WTC11 (cell line): Measurements from ENCODE around the gene RAB3A.

Experiments used
- FOXJ3 ChIP-seq: sonication (generic); formaldehyde crosslinking; IDR thresholded peaks from 2 replicates; pipeline ENCODE4 v1.9.0; 2021; ENCODE audit warnings: missing genetic modification reagents, mild to moderate bottlenecking, borderline replicate concordance
- GRHL2 ChIP-seq: fragments of 250-450 bp; sonication (Bioruptor Pico); IDR thresholded peaks from 2 replicates; pipeline ENCODE4 v1.8.0; 2022; ENCODE audit warnings: mild to moderate bottlenecking, moderate library complexity; ENCODE audit not compliant: insufficient replicate concordance, severe bottlenecking
- TP53 ChIP-seq: sonication (generic); formaldehyde crosslinking; IDR thresholded peaks from 2 replicates; pipeline ENCODE4 v1.8.1; 2023; ENCODE audit warnings: mild to moderate bottlenecking, missing genetic modification reagents
- TF ChIP-seq, protein P1 (sequence below): sonication (generic); formaldehyde crosslinking; conservative IDR thresholded peaks from 2 replicates; pipeline ENCODE4 v1.8.1; 2022; ENCODE audit warnings: mild to moderate bottlenecking, missing genetic modification reagents
- TF ChIP-seq, protein P2 (sequence below): fragments of 200-600 bp; IDR thresholded peaks from 2 replicates; pipeline ENCODE4 v1.8.0; 2022; ENCODE audit warnings: antibody characterized with exemption
- TF ChIP-seq, protein P3 (sequence below): sonication (generic); formaldehyde crosslinking; IDR thresholded peaks from 2 replicates; pipeline ENCODE4 v1.8.1; 2022; ENCODE audit warnings: missing genetic modification reagents, borderline replicate concordance
- TF ChIP-seq, protein P4 (sequence below): sonication (generic); formaldehyde crosslinking; IDR thresholded peaks from 2 replicates; pipeline ENCODE4 v1.8.0; 2022; ENCODE audit warnings: mild to moderate bottlenecking, missing genetic modification reagents
- TF ChIP-seq, protein P5 (sequence below): sonication (generic); formaldehyde crosslinking; IDR thresholded peaks from 2 replicates; pipeline ENCODE4 v1.8.1; 2022; ENCODE audit warnings: low read depth, mild to moderate bottlenecking, moderate library complexity, missing genetic modification reagents, borderline replicate concordance
- TF ChIP-seq, protein P6 (sequence below): sonication (generic); formaldehyde crosslinking; IDR thresholded peaks from 2 replicates; pipeline ENCODE4 v1.8.0; 2022; ENCODE audit warnings: mild to moderate bottlenecking, missing genetic modification reagents
- TF ChIP-seq, protein P7 (sequence below): sonication (generic); formaldehyde crosslinking; IDR thresholded peaks from 2 replicates; pipeline ENCODE4 v1.8.1; 2022; ENCODE audit warnings: mild to moderate bottlenecking, moderate library complexity, missing genetic modification reagents

DNA sequence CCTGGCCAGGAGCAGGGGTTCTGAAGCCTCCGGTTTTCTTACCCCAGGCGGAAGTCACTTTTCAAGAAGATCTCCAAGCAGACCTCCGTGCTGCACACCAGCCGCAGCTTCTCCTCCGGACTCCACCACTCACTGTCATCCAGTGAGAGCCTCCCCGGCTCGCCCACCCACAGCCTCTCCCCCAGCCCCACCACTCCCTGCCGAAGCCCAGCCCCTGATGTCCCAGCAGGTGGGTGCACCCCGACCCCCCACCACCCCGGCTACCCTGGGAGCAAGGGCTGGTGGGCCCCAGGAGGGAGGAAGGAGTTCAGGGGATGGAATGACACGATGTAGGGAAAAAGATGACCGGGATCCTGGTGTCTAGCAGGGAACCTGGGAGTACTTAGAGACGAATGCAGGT is 56.4 kb downstream of the RAB3A start:
- TF ChIP-seq, protein P1, sequence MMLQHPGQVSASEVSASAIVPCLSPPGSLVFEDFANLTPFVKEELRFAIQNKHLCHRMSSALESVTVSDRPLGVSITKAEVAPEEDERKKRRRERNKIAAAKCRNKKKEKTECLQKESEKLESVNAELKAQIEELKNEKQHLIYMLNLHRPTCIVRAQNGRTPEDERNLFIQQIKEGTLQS, result no peak
- TF ChIP-seq, protein P2, sequence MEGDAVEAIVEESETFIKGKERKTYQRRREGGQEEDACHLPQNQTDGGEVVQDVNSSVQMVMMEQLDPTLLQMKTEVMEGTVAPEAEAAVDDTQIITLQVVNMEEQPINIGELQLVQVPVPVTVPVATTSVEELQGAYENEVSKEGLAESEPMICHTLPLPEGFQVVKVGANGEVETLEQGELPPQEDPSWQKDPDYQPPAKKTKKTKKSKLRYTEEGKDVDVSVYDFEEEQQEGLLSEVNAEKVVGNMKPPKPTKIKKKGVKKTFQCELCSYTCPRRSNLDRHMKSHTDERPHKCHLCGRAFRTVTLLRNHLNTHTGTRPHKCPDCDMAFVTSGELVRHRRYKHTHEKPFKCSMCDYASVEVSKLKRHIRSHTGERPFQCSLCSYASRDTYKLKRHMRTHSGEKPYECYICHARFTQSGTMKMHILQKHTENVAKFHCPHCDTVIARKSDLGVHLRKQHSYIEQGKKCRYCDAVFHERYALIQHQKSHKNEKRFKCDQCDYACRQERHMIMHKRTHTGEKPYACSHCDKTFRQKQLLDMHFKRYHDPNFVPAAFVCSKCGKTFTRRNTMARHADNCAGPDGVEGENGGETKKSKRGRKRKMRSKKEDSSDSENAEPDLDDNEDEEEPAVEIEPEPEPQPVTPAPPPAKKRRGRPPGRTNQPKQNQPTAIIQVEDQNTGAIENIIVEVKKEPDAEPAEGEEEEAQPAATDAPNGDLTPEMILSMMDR, result no peak
- no peak for TF ChIP-seq GRHL2
- TF ChIP-seq, protein P3, sequence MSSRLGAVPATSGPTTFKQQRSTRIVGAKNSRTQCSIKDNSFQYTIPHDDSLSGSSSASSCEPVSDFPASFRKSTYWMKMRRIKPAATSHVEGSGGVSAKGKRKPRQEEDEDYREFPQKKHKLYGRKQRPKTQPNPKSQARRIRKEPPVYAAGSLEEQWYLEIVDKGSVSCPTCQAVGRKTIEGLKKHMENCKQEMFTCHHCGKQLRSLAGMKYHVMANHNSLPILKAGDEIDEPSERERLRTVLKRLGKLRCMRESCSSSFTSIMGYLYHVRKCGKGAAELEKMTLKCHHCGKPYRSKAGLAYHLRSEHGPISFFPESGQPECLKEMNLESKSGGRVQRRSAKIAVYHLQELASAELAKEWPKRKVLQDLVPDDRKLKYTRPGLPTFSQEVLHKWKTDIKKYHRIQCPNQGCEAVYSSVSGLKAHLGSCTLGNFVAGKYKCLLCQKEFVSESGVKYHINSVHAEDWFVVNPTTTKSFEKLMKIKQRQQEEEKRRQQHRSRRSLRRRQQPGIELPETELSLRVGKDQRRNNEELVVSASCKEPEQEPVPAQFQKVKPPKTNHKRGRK (CRISPR knock-in tag), result no peak
- TF ChIP-seq, protein P4, sequence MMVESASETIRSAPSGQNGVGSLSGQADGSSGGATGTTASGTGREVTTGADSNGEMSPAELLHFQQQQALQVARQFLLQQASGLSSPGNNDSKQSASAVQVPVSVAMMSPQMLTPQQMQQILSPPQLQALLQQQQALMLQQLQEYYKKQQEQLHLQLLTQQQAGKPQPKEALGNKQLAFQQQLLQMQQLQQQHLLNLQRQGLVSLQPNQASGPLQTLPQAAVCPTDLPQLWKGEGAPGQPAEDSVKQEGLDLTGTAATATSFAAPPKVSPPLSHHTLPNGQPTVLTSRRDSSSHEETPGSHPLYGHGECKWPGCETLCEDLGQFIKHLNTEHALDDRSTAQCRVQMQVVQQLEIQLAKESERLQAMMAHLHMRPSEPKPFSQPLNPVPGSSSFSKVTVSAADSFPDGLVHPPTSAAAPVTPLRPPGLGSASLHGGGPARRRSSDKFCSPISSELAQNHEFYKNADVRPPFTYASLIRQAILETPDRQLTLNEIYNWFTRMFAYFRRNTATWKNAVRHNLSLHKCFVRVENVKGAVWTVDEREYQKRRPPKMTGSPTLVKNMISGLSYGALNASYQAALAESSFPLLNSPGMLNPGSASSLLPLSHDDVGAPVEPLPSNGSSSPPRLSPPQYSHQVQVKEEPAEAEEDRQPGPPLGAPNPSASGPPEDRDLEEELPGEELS (CRISPR knock-in tag), result no peak
- TF ChIP-seq TP53 (CRISPR knock-in tag), result no peak
- TF ChIP-seq, protein P5, sequence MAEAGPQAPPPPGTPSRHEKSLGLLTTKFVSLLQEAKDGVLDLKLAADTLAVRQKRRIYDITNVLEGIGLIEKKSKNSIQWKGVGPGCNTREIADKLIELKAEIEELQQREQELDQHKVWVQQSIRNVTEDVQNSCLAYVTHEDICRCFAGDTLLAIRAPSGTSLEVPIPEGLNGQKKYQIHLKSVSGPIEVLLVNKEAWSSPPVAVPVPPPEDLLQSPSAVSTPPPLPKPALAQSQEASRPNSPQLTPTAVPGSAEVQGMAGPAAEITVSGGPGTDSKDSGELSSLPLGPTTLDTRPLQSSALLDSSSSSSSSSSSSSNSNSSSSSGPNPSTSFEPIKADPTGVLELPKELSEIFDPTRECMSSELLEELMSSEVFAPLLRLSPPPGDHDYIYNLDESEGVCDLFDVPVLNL, result no peak
- TF ChIP-seq, protein P6, sequence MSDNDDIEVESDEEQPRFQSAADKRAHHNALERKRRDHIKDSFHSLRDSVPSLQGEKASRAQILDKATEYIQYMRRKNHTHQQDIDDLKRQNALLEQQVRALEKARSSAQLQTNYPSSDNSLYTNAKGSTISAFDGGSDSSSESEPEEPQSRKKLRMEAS (CRISPR knock-in tag), result no peak
- TF ChIP-seq FOXJ3 (CRISPR knock-in tag), result no peak
- TF ChIP-seq, protein P7, sequence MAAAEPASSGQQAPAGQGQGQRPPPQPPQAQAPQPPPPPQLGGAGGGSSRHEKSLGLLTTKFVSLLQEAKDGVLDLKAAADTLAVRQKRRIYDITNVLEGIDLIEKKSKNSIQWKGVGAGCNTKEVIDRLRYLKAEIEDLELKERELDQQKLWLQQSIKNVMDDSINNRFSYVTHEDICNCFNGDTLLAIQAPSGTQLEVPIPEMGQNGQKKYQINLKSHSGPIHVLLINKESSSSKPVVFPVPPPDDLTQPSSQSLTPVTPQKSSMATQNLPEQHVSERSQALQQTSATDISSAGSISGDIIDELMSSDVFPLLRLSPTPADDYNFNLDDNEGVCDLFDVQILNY (CRISPR knock-in tag), result no peak
